Neural progenitor cell (in vitro differentiated cells): ENCODE results near the gene ECM2. TPM values are rescaled to one million over a fixed set of nuclear protein-coding genes. Genes with fewer than 3 reads are reported as not detected.

Experiments used
- DNase-seq: peaks from one replicate; pipeline ENCODE4 v3.0.0-alpha.2; 2016; ENCODE audit warnings: low spot score
- H2AFZ ChIP-seq: fragments of 200-600 bp; sonication (generic); replicated peaks from 2 replicates; pipeline ENCODE4 v1.6.1; 2016; ENCODE audit warnings: antibody characterized with exemption
- H3F3A ChIP-seq: fragments of 200-600 bp; sonication (generic); 2 replicates; pipeline ENCODE4 v1.6.1; 2016; ENCODE audit warnings: antibody characterized with exemption, low read depth
- H3K27ac ChIP-seq: fragments of 200-600 bp; sonication (generic); 2 replicates; pipeline ENCODE4 v1.5.1; 2016; ENCODE audit warnings: mild to moderate bottlenecking
- H3K27me3 ChIP-seq: fragments of 200-600 bp; sonication (generic); 2 replicates; pipeline ENCODE4 v1.6.1; 2016; ENCODE audit warnings: mild to moderate bottlenecking, moderate library complexity
- H3K36me3 ChIP-seq: fragments of 200-600 bp; sonication (generic); 2 replicates; pipeline ENCODE4 v1.5.1; 2016
- H3K4me1 ChIP-seq: fragments of 200-600 bp; sonication (generic); 2 replicates; pipeline ENCODE4 v1.6.1; 2016; ENCODE audit warnings: mixed run types
- H3K4me2 ChIP-seq: fragments of 200-600 bp; sonication (generic); 2 replicates; pipeline ENCODE4 v1.6.1; 2016
- H3K4me3 ChIP-seq: fragments of 200-600 bp; sonication (generic); 2 replicates; pipeline ENCODE4 v1.5.1; 2016
- H3K79me2 ChIP-seq: fragments of 200-600 bp; sonication (generic); 2 replicates; pipeline ENCODE4 v1.6.1; 2016; ENCODE audit warnings: low read depth
- H3K9ac ChIP-seq: fragments of 200-600 bp; sonication (generic); 2 replicates; pipeline ENCODE4 v1.6.1; 2016
- H3K9me3 ChIP-seq: fragments of 200-600 bp; sonication (generic); 2 replicates; pipeline ENCODE4 v1.5.1; 2016; ENCODE audit warnings: low read depth
- H4K20me1 ChIP-seq: fragments of 200-600 bp; sonication (generic); 2 replicates; pipeline ENCODE4 v1.6.1; 2016; ENCODE audit warnings: low read depth
- H3K27ac Mint-ChIP-seq: 3 replicates; pipeline ENCODE4 v1.8.0; 2021; ENCODE audit warnings: mixed read lengths
- H3K27me3 Mint-ChIP-seq: 2 replicates; pipeline ENCODE4 v1.8.0; 2022; ENCODE audit warnings: low read depth, mild to moderate bottlenecking, inconsistent platforms, moderate library complexity, mixed read lengths; ENCODE audit not compliant: insufficient read depth
- H3K36me3 Mint-ChIP-seq: 3 replicates; pipeline ENCODE4 v1.8.0; 2021; ENCODE audit warnings: mixed read lengths
- H3K4me1 Mint-ChIP-seq: 3 replicates; pipeline ENCODE4 v1.8.0; 2021; ENCODE audit warnings: mixed read lengths
- H3K4me3 Mint-ChIP-seq: 3 replicates; pipeline ENCODE4 v1.8.0; 2021; ENCODE audit warnings: mild to moderate bottlenecking, moderate library complexity, mixed read lengths
- H3K9me3 Mint-ChIP-seq: 3 replicates; pipeline ENCODE4 v1.8.0; 2020; ENCODE audit warnings: mixed read lengths
- EZH2 ChIP-seq: fragments of 200-600 bp; sonication (generic); IDR thresholded peaks from 2 replicates; pipeline ENCODE4 v1.6.1; 2017; ENCODE audit warnings: antibody characterized with exemption, mild to moderate bottlenecking, moderate library complexity
- EZH2phosphoT487 ChIP-seq: fragments of 200-600 bp; sonication (generic); IDR thresholded peaks from 2 replicates; pipeline ENCODE4 v1.6.1; 2017; ENCODE audit warnings: antibody characterized with exemption
- total RNA-seq: library from RNA; depleted of rRNA; stranded (reverse); fragments of >200 nt; gene quantifications from 2 replicates; pipeline ENCODE4 v1.2.3, GENCODE V29; 2015; ENCODE audit warnings: low replicate concordance
- TF ChIP-seq, protein P1 (sequence below): fragments of 200-600 bp; sonication (generic); IDR thresholded peaks from 2 replicates; pipeline ENCODE4 v1.5.1; 2017; ENCODE audit warnings: antibody characterized with exemption, mild to moderate bottlenecking

Gene ECM2
- total RNA-seq, 1 donor from 2014 or later, result not detected

DNA sequence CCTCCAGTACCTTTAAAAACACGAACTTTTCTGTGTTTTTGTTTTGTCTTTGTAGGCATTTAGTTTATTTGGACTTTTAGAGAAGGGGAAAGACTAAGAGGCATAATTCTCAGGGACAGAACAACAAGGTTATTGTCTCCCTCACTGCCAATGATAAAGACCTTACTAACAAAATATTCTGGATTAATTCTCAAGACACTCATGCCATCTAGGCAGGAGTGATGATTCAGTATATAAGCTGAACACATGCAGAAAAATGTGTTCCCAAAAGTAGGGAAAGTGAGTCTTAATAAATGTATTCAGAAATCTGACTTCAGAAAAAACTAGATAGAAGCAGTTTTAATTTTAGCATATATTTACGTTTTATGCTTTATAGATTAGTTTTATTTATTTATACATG, 36.1 kb downstream of the ECM2 start:
- Histone ChIP-seq H3K9me3 (no peaks in the 10 kb centered on the region), H3K27ac (no peak overlapping the region), H3K27me3 (no peaks in the 10 kb centered on the region), H3K4me1 (peaks cover 9% of the 10 kb centered on the region), H3K36me3 (no peaks in the 10 kb centered on the region), H4K20me1 (no peaks in the 10 kb centered on the region), H3F3A (no peaks in the 10 kb centered on the region), H3K79me2 (no peaks in the 10 kb centered on the region), H2AFZ (no peak overlapping the region), H3K4me3 (no peak overlapping the region), H3K9ac (no peak overlapping the region), H3K4me2 (no peak overlapping the region)
- Mint-ChIP-seq H3K4me3 (no peak overlapping the region), H3K27ac (no peak overlapping the region), H3K27me3 (no peaks in the 10 kb centered on the region), H3K36me3 (no peaks in the 10 kb centered on the region), H3K4me1 (no peaks in the 10 kb centered on the region), H3K9me3 (no peaks in the 10 kb centered on the region)
- no peak for DNase-seq
- TF ChIP-seq, protein P1, sequence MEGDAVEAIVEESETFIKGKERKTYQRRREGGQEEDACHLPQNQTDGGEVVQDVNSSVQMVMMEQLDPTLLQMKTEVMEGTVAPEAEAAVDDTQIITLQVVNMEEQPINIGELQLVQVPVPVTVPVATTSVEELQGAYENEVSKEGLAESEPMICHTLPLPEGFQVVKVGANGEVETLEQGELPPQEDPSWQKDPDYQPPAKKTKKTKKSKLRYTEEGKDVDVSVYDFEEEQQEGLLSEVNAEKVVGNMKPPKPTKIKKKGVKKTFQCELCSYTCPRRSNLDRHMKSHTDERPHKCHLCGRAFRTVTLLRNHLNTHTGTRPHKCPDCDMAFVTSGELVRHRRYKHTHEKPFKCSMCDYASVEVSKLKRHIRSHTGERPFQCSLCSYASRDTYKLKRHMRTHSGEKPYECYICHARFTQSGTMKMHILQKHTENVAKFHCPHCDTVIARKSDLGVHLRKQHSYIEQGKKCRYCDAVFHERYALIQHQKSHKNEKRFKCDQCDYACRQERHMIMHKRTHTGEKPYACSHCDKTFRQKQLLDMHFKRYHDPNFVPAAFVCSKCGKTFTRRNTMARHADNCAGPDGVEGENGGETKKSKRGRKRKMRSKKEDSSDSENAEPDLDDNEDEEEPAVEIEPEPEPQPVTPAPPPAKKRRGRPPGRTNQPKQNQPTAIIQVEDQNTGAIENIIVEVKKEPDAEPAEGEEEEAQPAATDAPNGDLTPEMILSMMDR, result no peak
- TF ChIP-seq EZH2phosphoT487 (no peak), EZH2 (no peak)

GRCh38 chr9:92496396-92497176, 39.2 kb downstream of the ECM2 start:
- no peaks in the 10 kb centered on the region for H3K36me3 ChIP-seq
- H3K27ac ChIP-seq, result no peak overlapping the region
- no peaks in the 10 kb centered on the region for H3F3A ChIP-seq
- H4K20me1 ChIP-seq, result no peaks in the 10 kb centered on the region
- no peak overlapping the region for H3K4me3 Mint-ChIP-seq
- no peaks in the 10 kb centered on the region for H3K27me3 Mint-ChIP-seq
- no peak overlapping the region for H3K9ac ChIP-seq
- no peaks in the 10 kb centered on the region for H3K79me2 ChIP-seq
- H3K4me3 ChIP-seq, result no peak overlapping the region
- H3K36me3 Mint-ChIP-seq, result no peaks in the 10 kb centered on the region
- H3K4me2 ChIP-seq, result no peak overlapping the region
- H3K4me1 ChIP-seq, result peaks cover 9% of the 10 kb centered on the region
- no peak for DNase-seq
- TF ChIP-seq EZH2phosphoT487 (no peak), EZH2 (no peak)
- TF ChIP-seq, protein P1, result no peak
- H3K9me3 Mint-ChIP-seq, result no peaks in the 10 kb centered on the region
- no peaks in the 10 kb centered on the region for H3K4me1 Mint-ChIP-seq
- no peak overlapping the region for H2AFZ ChIP-seq
- no peaks in the 10 kb centered on the region for H3K27me3 ChIP-seq
- H3K27ac Mint-ChIP-seq, result no peak overlapping the region
- no peaks in the 10 kb centered on the region for H3K9me3 ChIP-seq

GRCh38 chr9:92494856-92495255, 40.9 kb downstream of the ECM2 start:
- Histone ChIP-seq H3K27me3 (no peaks in the 10 kb centered on the region), H3K4me1 (peaks cover 9% of the 10 kb centered on the region), H3K9me3 (no peaks in the 10 kb centered on the region), H3K79me2 (no peaks in the 10 kb centered on the region), H3F3A (no peaks in the 10 kb centered on the region), H3K36me3 (no peaks in the 10 kb centered on the region), H3K4me3 (no peak overlapping the region), H3K9ac (no peak overlapping the region), H3K4me2 (no peak overlapping the region), H3K27ac (no peak overlapping the region), H4K20me1 (no peaks in the 10 kb centered on the region), H2AFZ (no peak overlapping the region)
- H3K4me1 Mint-ChIP-seq, result no peaks in the 10 kb centered on the region
- no peaks in the 10 kb centered on the region for H3K27me3 Mint-ChIP-seq
- H3K9me3 Mint-ChIP-seq, result no peaks in the 10 kb centered on the region
- no peak for TF ChIP-seq EZH2
- TF ChIP-seq, protein P1, result no peak
- H3K27ac Mint-ChIP-seq, result no peak overlapping the region
- H3K36me3 Mint-ChIP-seq, result no peaks in the 10 kb centered on the region
- DNase-seq, result no peak
- H3K4me3 Mint-ChIP-seq, result no peak overlapping the region
